Adrenal gland (tissue), 12 donors: Measurements from ENCODE around the gene CRYM. TPM values are rescaled to one million over a fixed set of nuclear protein-coding genes. Genes with fewer than 3 reads are reported as not detected.

Experiments
- DNase-seq, 7 donors: peaks; one replicate each; pipeline ENCODE4 v3.0.0-alpha.2; 2019 to 2020
- H3K27ac ChIP-seq, 5 donors: fragments of 200-600 bp; sonication (generic) in 4 of 5; 1 replicate in 3 of 5; 2 replicates in 2 of 5; pipeline versions ENCODE4 v1.5.1 to v1.8.0; 2016 to 2020; ENCODE audit warnings: mild to moderate bottlenecking in 1 of 5
- H3K27me3 ChIP-seq: fragments of 200-600 bp; 2 replicates; pipeline ENCODE4 v1.8.0; 2021
- H3K36me3 ChIP-seq, 2 donors: fragments of 200-600 bp; replicated peaks in 1 of 2; 1 replicate in 1 of 2; 2 replicates in 1 of 2; pipeline versions ENCODE4 v1.5.1 to v1.8.0; 2018 to 2022
- H3K4me1 ChIP-seq, 2 donors: fragments of 200-600 bp; replicated peaks in 1 of 2; 1 replicate in 1 of 2; 2 replicates in 1 of 2; pipeline versions ENCODE4 v1.5.1 to v1.8.0; 2018 to 2021
- H3K4me3 ChIP-seq, 4 donors: fragments of 200-600 bp; sonication (generic) in 3 of 4; one replicate each; pipeline ENCODE4 v1.5.1; 2016 to 2018
- H3K9me3 ChIP-seq, 3 donors: fragments of 200-600 bp; sonication (generic) in 1 of 3; replicated peaks in 1 of 3; 1 replicate in 2 of 3; 2 replicates in 1 of 3; pipeline versions ENCODE4 v1.5.1 to v1.8.0; 2016 to 2021
- CTCF ChIP-seq, 6 experiments: fragments of 450-650 bp in 4 of 6; fragments of 200-600 bp in 2 of 6; sonication (generic) in 1 of 6; IDR thresholded peaks; 1 replicate in 5 of 6; 2 replicates in 1 of 6; pipeline versions ENCODE4 v1.5.1 to v1.8.0; 2016 to 2021; ENCODE audit warnings: antibody characterized with exemption in 6 of 6, mild to moderate bottlenecking in 2 of 6, moderate library complexity in 1 of 6
- POLR2A ChIP-seq, 2 donors: fragments of 450-650 bp; IDR thresholded peaks; one replicate each; pipeline ENCODE4 v1.6.1; 2017; ENCODE audit warnings: antibody characterized with exemption in 2 of 2, mild to moderate bottlenecking in 2 of 2, moderate library complexity in 1 of 2
- WGBS, 4 donors: extraction: QIAGEN DNeasy Blood & Tissue Kit in 2 of 4; methylation state at CpG; one replicate each; pipeline versions ENCODE4 v1.1.5 to v1.1.7; 2013 to 2017; 5-methylcytosine and 5-hydroxymethylcytosine counted together
- intact Hi-C, 2 donors: fragments of 100-400 bp; cut with DNase I; formaldehyde crosslinking; loops; one replicate each; pipeline versions ENCODE4 v1.14.1 to v1.15.0; 2022 to 2023
- polyA plus RNA-seq, 3 donors: library from polyadenylated mRNA; stranded (reverse); fragments of 200-250 nt in 2 of 3; fragments of 350-450 nt in 1 of 3; fragmentation: Illumina TruSeq in 1 of 3; extraction: RNeasy Lipid Tissue Mini Kit (QIAGEN cat#74804) in 1 of 3; gene quantifications; one replicate each; pipeline ENCODE4 v1.2.3, GENCODE V29; 2013 to 2014
- total RNA-seq, 9 donors: library from RNA; depleted of rRNA in 4 of 9; stranded (reverse); fragments of >200 nt in 4 of 9; fragments of 120-200 nt in 1 of 9; fragmentation: NEBNext Ultra II Directional in 1 of 9; extraction: Animal tissue kit (Norgen Biotek cat#: 25700) in 1 of 9; gene quantifications; one replicate each; pipeline versions ENCODE4 v1.1.0 to v1.2.4, GENCODE V29; 2013 to 2023
- donor health status: healthy with polysubstance abuse.
- donor health status: Bipolar disorder and iron deficiency.
- donor health status: DM: yes; HTN: yes; CAD: no.
- donor health status: DM: no; HTN: no; CAD: no.
- donor health status: DM: no; HTN: no; CAD: no.
- donor health status: DM: yes; HTN: yes; CAD: no.

CRYM gene
- total and polyA plus RNA-seq, 12 donors: 0.22 to 0.84 (median 0.49) TPM; not detected in 8

GRCh38 chr16:21285314-21285713 is 7.2 kb upstream of the CRYM start:
- Histone ChIP-seq H3K4me1 (peaks cover 0 to 9% of the 10 kb centered on the region in 2 donors), H3K4me3 (no peak overlapping the region), H3K9me3 (no peaks in the 10 kb centered on the region), H3K27ac (no peak overlapping the region), H3K36me3 (no peaks in the 10 kb centered on the region), H3K27me3 (peaks cover 53% of the 10 kb centered on the region)
- no peak for TF ChIP-seq POLR2A (IDR thresholded peaks at IDR 0.05)
- no peak for TF ChIP-seq CTCF (IDR thresholded peaks at IDR 0.05)
- no peak for DNase-seq
- 24 to 46% (median 35%) methylated on average over 1 of the region's 1 CpG for WGBS, 4 donors
- intact Hi-C loops: loop anchor here in 1 of 2 donors (5.0 kb wide), 1 partner anchor 88 kb away; no protein-coding TSS in a partner anchor

- Histone ChIP-seq H3K4me3 (no peak overlapping the region), H3K27me3 (peaks cover 50% of the 10 kb centered on the region), H3K36me3 (no peaks in the 10 kb centered on the region), H3K9me3 (no peaks in the 10 kb centered on the region), H3K4me1 (peaks cover 0 to 9% of the 10 kb centered on the region in 2 donors), H3K27ac (no peak overlapping the region)
- TF ChIP-seq CTCF (IDR thresholded peaks at IDR 0.05): no peak
- no peak for TF ChIP-seq POLR2A (IDR thresholded peaks at IDR 0.05)
- 78 to 87% (median 84%) methylated on average over 4 of the region's 4 CpGs for WGBS, 4 donors
- no peak for DNase-seq
- intact Hi-C loops: no loop called here
These were observed 6.3 kb upstream of the CRYM start for GRCh38 chr16:21284414-21284813.

- WGBS, 4 donors: 3 to 5% (median 4%) methylated on average over 37 to 67 of the region's 67 CpGs
- H3K27me3 ChIP-seq: peaks cover 44% of the 10 kb centered on the region
These were observed 5.6 kb upstream of the CRYM start for GRCh38 chr16:21283521-21284289.

More at GRCh38 chr16:21283521-21284289, 5.6 kb upstream of the CRYM start:
- Histone ChIP-seq H3K4me1 (peaks cover 0 to 9% of the 10 kb centered on the region in 2 donors), H3K27ac (no peak overlapping the region), H3K4me3 (peak overlapping the region in 1 of 4 donors; percentile 34), H3K9me3 (no peaks in the 10 kb centered on the region), H3K36me3 (no peaks in the 10 kb centered on the region)
- no peak for TF ChIP-seq POLR2A (IDR thresholded peaks at IDR 0.05)
- TF ChIP-seq CTCF (IDR thresholded peaks at IDR 0.05): peak in 4 of 6 experiments; percentile 3 to 20 (median 14)
- DNase-seq: peak in 2 of 7 donors; percentile 11 to 14
- intact Hi-C loops: no loop called here
